Mucosa of gallbladder (tissue), 1 donor: ENCODE measurements around the gene HS2ST1. TPM values are rescaled to one million over a fixed set of nuclear protein-coding genes. Genes with fewer than 3 reads are reported as not detected.
"Not testable (repeated sequence)": the region's sequence is repeated elsewhere in the genome, so short reads cannot be mapped to it uniquely, and the experiment has no call there.

Experiments
- DNase-seq: peaks from one replicate; pipeline ENCODE4 v3.0.0-alpha.2; 2020; ENCODE audit warnings: low spot score
- total RNA-seq: library from RNA; stranded (reverse); gene quantifications from one replicate; pipeline ENCODE4 v1.2.1, GENCODE V29; 2021
- donor health status: DM: no; HTN: no; CAD: no.

HS2ST1 gene
- total RNA-seq, 1 donor from 2014 or later = 22.3 TPM

DNA sequence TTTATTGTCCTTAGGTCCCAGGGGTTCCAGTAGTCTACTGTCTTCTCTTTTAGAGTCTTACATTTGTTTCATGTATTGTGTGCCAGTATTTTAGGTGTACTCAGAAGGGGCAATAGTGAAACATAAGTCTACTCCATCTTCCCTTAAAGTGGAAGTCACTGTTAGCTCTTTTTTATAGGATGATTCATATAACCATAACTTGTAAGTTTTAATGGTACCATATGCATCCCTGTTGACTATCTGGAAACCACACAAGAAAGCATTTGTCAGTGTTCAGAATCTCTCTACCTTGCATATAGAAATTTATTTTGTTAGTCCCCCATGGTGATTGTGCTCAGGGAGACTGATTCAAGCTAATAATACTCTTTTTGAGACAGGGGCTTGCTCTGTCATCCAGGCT is 149.9 kb downstream of the HS2ST1 start:
- no peak for DNase-seq

DNA sequence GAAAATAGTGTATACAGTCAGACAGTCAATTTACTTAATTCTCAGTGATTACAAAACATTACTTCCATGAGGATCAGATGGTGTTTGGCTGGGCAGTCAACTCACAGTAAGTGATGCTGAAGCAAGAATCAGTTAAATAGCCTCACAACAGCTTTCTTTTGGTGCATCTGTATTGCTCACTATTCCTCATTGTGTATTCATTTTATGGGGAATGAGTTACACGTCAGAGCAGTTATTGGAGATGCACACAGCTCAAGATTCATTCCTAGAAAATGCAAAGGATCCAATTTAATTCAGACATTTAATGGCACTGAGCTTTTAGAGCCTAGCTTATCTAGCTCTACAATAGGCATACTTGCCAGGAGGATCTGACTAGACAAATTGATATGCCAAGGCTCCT is 150.6 kb downstream of the HS2ST1 start:
- DNase-seq = no peak

DNA sequence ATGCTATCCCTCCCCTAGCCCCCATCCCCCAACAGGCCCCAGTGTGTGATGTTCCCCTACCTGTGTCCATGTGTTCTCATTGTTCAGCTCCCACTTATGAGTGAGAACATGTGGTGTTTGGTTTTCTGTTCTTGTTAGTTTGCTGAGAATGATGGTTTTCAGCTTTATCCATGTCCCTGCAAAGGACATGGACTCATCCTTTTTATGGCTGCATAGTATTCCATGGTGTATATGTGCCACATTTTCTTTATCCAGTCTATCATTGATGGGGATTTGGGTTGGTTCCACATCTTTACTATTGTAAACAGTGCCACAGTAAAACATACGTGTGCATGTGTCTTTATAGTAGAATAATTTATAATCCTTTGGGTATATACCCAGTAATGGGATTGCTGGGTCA is 152.3 kb downstream of the HS2ST1 start:
- DNase-seq = not testable (repeated sequence)

DNA sequence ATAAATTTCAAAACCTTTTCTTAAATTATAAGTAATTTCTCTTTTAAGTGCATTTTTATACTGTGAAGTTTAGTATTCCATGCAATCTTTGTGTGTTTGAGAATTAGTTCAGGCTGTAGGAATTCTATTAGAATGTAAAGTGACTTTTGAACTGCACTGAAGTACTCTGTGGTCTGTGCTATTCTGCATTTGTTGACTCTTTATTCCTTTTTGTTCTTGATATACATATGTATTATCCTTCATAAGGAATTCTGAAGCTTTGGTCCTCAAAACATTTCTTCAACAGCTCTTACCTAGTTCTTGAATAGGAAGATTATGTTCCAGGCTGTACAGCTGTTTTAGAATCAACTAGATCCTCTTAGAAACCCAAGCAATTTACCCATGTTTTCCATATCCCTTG is 158.0 kb downstream of the HS2ST1 start:
- DNase-seq = no peak

DNA sequence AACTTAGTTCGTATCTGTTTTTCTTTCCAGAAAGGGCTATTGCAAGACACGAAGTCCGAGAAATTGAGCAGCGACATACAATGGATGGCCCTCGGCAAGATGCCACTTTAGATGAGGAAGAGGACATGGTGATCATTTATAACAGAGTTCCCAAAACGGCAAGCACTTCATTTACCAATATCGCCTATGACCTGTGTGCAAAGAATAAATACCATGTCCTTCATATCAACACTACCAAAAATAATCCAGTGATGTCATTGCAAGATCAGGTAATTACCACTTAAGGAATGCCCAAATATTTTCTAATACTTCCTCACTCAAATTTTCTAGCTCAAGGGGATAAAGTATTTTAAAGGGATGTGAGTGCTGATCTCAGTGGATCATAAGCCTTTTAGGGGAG is 158.5 kb downstream of the HS2ST1 start:
- DNase-seq = no peak

DNA sequence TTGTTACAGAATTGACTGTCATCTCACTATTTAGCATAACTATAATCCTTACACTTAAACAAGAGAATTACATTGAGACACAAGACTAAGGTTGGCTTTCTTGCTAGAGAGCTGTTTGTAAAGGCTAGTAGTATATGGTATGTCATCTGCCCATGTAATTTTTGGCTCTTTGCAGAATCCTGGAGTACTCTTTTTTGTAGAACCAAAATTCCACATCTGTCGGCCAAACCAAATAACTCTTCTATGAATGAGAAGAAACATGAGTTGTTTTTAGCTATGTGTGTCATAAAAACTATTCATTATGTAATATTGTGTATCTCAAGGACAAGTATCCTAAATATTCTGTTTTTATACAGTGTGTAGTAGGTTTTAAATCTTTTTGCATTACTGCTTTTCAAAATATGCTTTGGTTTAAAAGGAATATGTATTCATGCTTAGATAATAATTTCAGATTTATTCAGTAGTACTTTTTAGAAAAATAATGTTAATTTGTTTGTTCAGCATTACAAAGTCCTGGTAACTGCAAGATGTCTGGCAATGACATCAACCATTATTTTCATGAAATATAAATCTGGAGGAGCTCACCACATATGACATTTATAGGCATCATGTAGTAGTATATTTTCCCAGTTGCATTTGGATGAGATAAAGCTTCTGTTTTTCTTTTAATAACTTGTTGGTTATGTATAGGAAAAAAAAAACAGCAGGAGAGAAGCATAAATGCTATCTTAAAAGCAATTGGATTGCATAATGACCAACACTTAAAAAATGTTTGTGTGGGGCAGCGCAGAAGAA is 159.8 kb downstream of the HS2ST1 start:
- no peak for DNase-seq

DNA sequence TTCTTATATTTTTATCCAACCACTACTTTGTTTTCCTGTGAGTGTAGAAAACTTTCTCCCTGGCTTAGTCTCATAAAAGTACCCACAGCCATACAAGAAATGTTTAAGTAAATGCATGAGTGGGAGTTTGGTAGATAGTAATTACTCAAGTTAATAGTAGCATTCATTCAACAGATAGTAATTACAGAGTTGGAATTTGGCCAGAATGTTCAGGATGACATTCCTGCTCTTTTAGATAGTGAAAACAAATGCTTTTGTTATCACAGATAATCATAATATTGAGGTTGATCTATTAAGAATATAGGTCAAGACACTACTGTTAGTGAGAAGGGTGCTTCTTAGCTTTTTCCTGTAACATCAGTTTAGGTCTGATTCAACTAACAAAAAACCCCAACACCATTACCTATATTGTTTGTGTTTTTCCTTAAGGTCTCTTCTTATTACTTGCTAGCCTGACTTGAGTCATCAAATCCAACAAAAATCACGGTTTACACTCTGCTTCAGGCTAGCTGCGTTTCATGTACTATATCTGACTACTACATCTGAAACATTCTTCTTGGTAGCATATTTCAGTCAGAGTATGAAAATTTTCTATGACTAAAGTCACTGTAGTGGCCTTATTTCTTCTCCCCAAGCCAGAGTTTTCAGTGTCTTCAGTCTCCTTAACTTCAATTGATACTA is 163.7 kb downstream of the HS2ST1 start:
- no peak for DNase-seq

DNA sequence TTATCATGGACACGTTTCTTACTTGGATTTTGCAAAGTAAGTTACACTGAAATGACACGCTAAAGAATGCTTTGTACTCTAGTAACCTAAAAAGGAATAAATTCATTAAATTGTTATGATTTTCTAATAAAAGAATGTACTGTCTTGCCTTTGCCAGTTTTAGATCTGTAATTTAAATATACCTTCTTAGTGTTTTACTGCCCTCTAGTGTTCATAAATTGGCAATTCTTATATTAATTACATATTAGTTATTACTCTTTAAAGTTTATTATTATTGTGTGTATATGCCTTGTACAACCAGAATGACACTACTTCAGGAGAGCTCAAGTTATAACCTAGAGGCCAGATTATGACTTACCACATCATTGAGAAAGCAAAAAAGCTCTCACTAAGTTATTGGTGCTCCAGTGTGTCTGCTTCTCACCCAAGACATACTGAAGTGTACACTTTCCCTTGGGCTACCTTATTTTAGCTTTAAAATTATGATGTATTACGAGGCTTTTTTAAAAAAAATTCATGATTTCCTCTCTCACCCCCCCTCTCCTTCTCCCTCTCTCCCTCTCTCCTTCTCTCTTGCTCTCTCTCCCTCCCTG is 169.9 kb downstream of the HS2ST1 start:
- DNase-seq = no peak

DNA sequence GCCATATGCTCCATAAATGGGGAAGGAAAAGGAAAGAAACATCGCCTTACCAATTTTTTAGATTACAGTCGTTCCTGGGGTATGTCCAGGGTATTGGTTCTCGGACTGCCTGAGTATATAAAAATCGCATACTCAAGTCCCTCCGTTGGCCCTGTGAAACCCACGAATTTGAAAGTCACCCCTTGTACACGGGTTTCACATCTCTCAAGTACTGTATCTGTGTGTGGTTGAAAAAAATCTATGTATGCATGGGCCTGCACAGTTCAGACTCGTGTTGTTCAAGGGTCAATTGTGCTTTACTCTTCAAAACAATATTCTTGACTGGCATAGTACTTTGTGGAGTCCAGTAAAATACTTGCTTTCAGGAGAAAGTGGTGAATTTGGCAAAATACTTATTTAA is 171.7 kb downstream of the HS2ST1 start:
- no peak for DNase-seq

DNA sequence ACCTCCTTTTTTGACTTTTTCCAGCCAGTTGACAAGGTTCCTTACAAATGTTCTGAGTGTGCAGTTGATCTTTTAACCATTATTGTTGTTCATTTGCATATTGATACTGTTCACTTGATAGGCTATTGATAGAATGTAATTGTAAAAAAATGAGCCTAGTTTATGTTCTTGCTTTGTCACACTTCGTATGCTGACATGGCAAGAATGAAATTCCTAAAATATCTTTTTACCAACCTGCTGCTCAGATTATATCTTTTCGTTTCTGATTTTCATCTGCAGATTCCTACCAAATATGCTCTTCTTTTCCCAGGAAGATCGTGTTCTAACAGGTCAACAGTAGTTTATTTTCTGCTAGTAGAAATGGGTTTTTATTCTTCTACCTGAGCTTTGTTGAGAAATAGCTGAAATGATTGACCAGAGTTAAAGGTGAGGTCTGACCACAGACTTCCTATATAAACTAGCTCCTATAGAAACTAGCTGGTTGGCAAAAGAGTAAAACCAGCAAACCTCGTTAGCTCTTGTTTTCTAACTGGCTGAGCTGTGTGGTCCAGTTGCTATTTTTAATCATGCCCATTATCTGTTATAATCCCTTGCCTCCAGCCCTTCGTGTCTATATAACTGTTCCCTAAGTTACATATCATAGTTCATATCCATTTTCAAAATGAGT is 174.8 kb downstream of the HS2ST1 start:
- no peak for DNase-seq

DNA sequence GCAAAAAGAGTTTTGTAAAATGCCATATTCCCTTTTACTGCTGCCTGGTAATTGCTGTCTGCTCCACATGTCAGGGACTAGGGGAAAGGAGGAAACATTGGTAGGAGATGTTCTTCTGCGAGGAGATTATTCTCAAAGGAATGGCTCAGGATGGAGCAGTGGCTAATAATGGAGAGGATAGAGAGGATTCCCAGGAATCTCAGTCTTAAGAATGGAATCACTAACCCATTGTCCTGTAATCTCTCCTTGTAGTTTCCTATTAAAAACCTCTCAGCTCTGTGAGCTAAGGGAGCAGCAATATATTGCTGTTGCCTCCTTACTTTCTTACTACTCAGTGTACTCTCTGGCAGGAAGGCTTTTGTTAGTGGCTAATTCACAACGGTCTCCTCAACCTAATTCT is 175.4 kb downstream of the HS2ST1 start:
- no peak for DNase-seq

DNA sequence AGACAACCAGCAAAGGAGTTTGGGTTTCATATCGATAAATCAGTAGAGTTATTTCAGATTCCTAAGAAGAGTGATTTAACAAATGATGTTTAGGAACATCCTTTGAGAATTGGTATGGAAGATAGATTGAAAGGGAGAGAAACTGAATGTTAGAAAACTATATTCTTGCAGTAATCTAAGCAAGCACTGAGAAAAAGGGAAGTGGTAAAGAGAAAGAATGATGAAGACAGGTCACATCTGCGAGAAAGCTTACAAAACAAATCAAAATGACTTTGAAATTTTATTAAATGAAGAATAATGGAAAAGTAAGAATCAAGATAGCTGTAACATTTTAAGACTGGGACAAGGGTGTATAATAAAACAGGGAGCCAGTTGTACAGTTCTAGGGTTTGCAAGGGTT is 177.0 kb downstream of the HS2ST1 start:
- DNase-seq = no peak

DNA sequence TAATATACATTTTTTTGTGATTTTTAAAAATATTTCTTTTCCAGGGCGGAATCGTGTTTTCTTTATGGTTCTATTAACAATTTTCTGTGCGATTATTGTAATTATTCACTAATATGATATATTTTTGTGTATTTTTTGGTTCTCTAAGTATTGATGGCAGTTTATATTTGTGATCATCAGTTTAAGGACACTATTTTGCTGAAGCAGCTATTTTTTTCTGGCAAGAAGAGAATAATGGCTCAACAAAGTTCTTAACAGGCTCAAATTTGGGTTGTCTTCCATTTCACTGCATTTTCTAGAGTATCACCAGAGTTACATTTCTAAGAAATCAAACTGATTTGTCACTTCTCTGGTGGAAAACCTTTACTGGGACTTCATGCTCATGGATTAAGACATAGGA is 178.4 kb downstream of the HS2ST1 start:
- no peak for DNase-seq

DNA sequence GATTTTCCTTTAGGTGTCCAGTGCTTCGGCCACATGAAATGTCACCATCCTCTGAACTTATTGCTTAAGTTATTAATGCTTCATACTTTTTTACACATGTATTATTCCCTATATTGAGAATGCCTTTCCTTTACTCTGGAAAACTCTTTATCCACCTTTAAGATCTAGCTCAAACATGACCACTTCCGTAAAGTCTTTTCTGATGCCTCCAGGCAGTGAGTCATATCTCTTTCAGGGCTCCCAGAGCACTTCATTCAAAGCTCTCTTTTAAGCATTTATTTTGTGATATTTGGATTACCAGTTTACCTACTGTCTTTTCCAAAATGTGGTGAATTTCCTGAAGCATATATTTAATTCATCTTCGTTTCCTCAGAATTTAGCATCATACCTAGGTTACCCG is 178.9 kb downstream of the HS2ST1 start:
- no peak for DNase-seq

DNA sequence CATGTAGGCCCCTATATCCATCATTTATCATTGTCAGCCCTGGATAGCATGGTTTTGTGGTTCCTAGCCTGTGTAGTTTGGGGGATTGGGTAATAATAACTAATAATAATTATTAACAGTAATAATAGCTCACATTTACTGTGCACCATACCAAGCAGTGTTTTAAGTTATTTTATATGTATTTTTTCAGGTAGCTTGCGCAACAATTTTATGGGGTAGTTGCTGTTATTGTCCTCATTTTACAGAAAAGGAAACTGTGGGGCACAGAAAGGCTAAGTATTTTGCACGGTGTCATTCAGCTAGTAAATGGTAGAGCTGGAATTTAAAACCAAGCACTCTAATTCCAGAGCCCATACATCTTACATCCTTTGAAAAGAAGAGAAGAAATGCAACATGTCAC is 179.8 kb downstream of the HS2ST1 start:
- no peak for DNase-seq

DNA sequence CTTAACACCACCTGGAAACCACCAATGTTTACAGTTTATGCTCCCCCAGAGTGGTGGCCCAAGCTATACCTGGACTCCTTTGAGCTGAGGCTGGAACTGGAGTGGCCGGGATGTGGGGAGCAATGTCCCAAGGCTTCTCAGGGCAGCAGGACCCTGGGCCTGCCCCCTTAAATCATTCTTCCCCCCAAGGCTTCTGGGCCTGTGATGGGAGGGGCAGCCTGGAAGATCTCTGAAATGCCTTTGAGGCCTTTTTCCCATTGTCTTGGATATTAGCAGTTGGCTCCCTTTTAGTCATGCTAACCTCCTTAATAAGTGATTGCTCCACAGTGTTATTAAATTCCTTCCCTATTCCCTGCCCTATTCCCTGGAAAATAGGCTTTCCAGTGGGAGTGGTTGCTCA is 185.8 kb downstream of the HS2ST1 start:
- DNase-seq = no peak

DNA sequence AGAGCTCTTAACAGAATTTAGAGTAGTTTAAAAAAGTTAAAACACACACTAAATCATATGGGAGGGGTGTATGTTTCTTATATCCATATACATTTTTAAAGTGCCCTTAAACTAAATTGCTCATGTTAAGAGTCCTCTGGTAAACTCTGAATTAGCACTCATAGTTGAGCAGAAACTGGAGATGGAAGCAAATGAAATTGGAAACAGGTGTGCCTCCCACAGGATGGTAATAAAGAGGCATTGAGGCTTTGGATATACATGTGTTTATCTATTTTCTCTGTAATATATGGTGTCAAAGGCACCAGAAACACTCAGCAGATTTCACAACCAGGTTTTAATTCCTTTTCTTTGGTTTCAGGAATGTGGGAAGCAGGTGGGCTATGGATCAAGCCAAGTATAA is 188.6 kb downstream of the HS2ST1 start:
- DNase-seq = no peak

DNA sequence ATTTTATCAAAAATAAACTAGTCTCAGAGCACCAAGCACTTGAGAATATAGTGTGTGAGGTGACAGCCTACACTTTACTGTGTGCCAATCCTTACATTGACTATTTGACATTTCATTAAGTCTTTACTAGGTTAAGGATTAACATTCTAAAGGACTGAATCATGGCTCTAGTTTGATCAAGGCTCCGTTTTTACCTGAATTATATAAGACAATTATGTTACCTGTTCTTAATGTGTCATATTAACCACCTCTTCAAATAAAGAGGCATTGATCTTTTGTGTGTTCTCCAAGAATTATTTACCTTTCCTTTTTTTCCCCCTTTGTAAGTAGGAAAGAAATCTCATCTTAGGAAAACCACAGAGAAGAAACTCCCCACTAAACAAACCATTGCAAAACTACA is 189.7 kb downstream of the HS2ST1 start:
- DNase-seq = no peak

DNA sequence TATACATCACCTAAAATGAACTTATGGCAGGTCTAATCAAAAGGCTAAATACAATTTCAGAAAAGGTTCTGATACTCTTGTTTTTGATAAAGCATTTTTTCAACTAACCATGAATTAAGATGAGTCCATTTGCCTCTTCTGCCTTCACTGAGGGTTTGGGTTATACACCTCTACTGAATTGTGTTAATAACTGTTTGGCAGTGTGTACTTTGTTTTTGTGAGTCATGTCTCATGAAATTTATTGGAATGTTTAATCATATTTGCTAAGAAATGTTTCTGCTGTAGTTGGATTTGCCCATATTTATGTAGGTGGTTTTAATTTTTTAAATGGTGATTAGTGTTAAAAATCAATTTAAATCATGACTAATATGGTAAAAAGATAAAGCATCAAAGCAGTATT is 190.5 kb downstream of the HS2ST1 start:
- DNase-seq = no peak

DNA sequence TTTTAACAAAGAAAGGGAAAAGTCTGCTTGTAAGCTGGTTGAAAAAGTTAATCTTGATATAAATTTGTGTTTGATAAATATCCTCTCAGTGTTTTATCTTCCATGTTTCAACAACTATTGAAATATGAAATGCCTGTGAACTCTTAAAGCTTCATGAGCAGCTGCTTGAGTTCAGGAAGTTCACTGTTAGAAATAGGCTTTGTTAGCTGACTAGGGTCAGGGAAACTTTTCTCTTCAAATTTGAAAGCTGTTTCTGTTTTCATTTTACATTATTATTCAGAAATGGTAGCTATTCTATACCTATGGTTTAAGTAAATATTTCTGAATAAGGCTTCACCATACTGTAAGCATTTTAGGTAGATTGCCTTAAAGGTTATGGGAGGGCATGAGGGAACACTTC is 191.7 kb downstream of the HS2ST1 start:
- no peak for DNase-seq

DNA sequence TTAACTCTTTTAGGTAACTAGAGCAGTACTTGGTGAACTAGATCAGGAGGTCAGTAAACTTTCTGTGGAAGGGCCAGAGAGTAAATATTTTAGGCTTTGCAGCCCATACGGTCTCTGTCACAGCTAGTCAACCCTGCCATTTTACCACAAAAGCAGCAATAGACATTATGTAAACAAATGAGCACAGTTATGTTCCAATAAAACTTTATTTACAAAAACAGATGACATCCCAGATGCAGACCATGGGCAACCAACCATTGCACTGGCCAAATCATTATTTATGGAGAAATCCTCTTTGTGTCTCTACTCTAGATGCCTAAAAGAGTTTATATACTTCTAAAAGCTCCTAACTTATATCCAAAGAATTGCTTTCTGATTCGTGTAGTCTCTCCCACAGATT is 192.4 kb downstream of the HS2ST1 start:
- DNase-seq = no peak

DNA sequence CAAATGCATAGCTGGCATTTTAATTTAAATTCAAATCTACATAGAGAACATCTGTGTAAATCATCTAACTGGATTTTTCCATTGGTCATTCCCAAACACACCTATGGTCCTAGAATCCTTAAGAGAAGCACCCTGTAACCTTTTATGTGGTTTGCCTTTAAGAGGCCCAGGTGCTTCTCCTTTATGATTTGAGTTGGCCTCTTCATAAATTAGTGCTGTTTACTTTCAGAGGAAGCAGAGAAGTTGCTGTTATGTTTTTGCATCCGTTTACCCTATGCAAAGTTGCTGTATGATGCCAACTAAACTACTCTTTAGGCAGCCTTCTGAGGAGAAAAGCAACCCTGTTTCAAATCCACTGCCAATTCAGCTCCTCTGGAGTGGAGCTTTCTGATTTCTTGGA is 193.8 kb downstream of the HS2ST1 start:
- no peak for DNase-seq
